Measurements from ENCODE around the gene ZFAND6.

DNA sequence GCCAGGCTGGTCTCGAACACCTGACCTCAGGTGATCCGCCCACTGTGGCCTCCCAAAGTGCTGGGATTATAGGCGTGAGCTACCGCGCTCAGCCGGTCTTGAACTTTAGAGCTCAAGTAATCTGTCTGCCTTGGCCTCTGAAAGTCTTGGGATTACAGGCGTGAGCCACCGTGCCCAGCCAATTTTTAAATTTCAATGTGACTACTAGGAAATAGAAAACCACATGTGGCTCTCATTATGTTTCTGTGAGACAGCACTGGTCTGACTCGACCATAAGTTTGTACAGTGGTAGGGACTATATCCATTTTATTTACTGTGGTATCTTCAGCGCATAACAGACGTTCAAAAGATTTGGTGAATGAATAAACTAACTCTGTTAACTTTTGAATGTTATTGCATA, 9.1 kb downstream of the ZFAND6 start:
- TF ChIP-seq POLR2A (IDR thresholded peaks at IDR 0.05; ENCODE audit: low read depth, low read length), result no peak
- TF ChIP-seq POLR2AphosphoS5 (IDR thresholded peaks at IDR 0.05; ENCODE audit: low read depth, low read length), result no peak

Data from GM12892 (cell line).